Muscle layer of colon (tissue), 2 donors: ENCODE data around the gene NMNAT2.
"Not testable (repeated sequence)": the region's sequence is repeated elsewhere in the genome, so short reads cannot be mapped to it uniquely, and the experiment has no call there.

Source experiments
- H3K27ac ChIP-seq: one replicate; pipeline ENCODE4 v1.7.0; 2013; ENCODE audit warnings: low read depth, mild to moderate bottlenecking, low read length, moderate library complexity
- H3K27me3 ChIP-seq, 2 donors: one replicate each; pipeline ENCODE4 v1.7.0; 2013; ENCODE audit warnings: low read length in 2 of 2, mild to moderate bottlenecking in 2 of 2; ENCODE audit not compliant: insufficient read depth in 2 of 2, control insufficient read depth in 1 of 2
- H3K36me3 ChIP-seq: one replicate; pipeline ENCODE4 v1.7.0; 2013; ENCODE audit warnings: mild to moderate bottlenecking, low read length; ENCODE audit not compliant: insufficient read depth
- H3K4me1 ChIP-seq: one replicate; pipeline ENCODE4 v1.7.0; 2013; ENCODE audit warnings: mild to moderate bottlenecking, low read length; ENCODE audit not compliant: insufficient read depth
- H3K4me3 ChIP-seq, 2 donors: one replicate each; pipeline ENCODE4 v1.7.0; 2013; ENCODE audit warnings: low read length in 2 of 2, low read depth in 1 of 2, mild to moderate bottlenecking in 1 of 2, moderate library complexity in 1 of 2
- H3K9ac ChIP-seq: one replicate; pipeline ENCODE4 v1.7.0; 2013; ENCODE audit warnings: low read length
- H3K9me3 ChIP-seq: one replicate; pipeline ENCODE4 v1.7.0; 2013; ENCODE audit warnings: mild to moderate bottlenecking, low read length
- donor health status: abdominal sarcoma.
- donor health status: Adenocarcinoma of cecum.

The NMNAT2 gene

DNA sequence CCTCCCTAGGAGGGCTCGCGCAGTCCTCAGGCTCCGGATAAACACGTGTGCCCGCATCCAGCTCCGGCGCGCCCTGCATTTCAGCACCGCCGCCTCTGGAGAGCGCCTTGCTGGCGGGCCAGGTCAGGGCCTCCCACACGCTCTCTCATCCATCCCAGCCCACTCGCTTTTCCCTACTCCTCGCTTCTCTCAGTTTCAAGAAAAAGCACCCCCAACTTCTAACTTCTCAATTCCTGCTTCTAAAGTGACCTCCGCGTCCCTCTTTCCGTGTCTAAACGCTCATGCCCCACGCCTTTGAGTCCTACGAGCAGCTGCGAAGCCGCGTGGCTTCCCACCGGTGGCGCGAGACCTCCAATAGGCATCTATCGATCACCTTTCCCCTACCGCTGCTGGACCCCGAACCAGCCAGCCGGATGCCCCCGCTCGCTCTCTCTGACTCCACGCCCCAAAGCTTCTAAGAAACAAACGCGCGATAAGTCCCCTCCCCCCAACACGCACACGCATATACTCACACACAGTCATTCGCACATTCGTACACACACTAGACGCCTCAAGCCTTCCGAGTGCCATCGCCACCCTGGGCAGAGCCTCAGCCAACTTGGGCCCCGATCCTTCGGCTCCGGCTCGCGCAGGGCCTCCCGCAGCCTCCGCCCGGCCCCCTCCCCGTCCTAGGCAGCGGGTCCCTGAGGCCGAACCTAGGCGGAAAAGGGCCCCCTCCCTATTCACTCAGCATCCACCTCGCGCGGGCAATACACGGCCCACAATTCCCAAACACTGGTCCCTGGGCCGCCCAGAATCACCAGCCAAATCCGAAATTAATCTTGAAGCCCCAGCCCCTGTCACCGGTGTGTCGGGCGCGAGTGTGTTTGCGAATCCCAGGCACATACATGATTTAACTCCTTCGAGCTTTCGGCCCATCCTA is 1.1 kb downstream of the NMNAT2 start:
- peaks cover 16% of the 10 kb centered on the region for H3K4me1 ChIP-seq
- H3K27me3 ChIP-seq = peaks cover 16 to 22% of the 10 kb centered on the region in 2 donors
- no peaks in the 10 kb centered on the region for H3K9me3 ChIP-seq
- peak overlapping the region; percentile 24 to 84 for H3K4me3 ChIP-seq
- H3K27ac ChIP-seq = no peak overlapping the region
- no peak overlapping the region for H3K9ac ChIP-seq
- no peaks in the 10 kb centered on the region for H3K36me3 ChIP-seq

DNA sequence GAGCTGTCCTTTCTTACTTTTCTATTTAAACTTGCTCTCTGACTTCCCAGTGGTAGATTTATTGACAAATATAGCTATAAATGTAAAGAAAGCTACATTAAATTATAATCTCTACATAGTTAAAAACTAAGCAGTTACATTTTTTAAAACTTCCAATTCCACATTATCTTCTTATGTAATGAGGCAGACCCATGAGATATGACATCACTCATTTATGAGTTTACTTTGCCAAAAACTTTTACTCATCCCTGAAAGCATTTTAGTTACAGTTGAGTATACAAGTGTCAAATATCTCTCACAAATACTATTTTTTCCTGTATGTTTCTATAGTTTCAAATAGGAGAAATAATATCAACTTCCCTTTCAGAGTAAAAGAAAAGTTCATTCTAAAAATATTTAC is 3.8 kb downstream of the NMNAT2 start:
- Histone ChIP-seq H3K9me3 (no peaks in the 10 kb centered on the region), H3K36me3 (no peaks in the 10 kb centered on the region), H3K4me3 (no peak overlapping the region), H3K27me3 (peaks cover 5 to 17% of the 10 kb centered on the region in 2 donors), H3K4me1 (peaks cover 16% of the 10 kb centered on the region), H3K27ac (no peak overlapping the region), H3K9ac (no peak overlapping the region)

DNA sequence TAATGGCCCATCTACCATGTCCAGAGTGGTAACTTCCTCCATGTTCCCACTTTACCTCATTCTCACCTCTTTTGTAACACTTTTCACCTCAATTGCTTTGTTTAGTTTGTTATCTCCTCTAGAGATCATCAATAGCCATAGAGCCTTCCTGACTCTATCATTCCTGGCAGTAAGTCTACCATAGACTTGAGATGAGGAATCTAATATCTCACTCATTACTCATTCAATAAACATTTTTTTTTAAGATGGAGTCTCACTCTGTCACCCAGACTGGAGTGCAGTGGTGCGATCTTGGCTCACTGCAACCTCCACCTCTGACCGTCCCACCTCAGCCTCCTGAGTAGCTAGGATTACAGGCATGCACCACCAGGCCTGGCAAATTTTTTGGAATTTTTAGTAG is 7.1 kb downstream of the NMNAT2 start:
- no peaks in the 10 kb centered on the region for H3K27me3 ChIP-seq
- no peaks in the 10 kb centered on the region for H3K9me3 ChIP-seq
- no peak overlapping the region for H3K27ac ChIP-seq
- no peaks in the 10 kb centered on the region for H3K36me3 ChIP-seq
- no peak overlapping the region for H3K4me3 ChIP-seq
- H3K4me1 ChIP-seq = no peaks in the 10 kb centered on the region
- no peak overlapping the region for H3K9ac ChIP-seq

DNA sequence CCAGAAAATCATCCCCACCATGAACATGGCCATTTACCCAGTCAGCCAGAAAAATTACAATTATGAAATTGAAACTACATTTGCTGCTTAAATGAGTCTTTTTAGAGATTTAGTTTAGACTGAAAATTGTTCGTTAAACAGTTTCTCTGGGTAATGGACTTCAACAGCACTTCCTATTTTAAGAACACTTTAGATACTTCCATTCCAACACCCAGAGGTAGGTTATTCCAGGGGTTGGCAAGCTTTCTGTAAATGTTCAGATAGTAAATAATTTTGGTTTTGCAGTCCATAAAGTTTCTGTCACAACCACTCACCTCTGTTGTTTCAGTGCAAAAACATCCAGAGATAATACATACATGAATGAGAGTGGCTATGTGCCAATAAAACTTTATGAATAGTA is 10.2 kb downstream of the NMNAT2 start:
- H3K27me3 ChIP-seq = no peaks in the 10 kb centered on the region
- H3K27ac ChIP-seq = no peak overlapping the region
- H3K9ac ChIP-seq = no peak overlapping the region
- no peak overlapping the region for H3K4me3 ChIP-seq
- no peaks in the 10 kb centered on the region for H3K9me3 ChIP-seq
- no peaks in the 10 kb centered on the region for H3K36me3 ChIP-seq
- no peaks in the 10 kb centered on the region for H3K4me1 ChIP-seq

DNA sequence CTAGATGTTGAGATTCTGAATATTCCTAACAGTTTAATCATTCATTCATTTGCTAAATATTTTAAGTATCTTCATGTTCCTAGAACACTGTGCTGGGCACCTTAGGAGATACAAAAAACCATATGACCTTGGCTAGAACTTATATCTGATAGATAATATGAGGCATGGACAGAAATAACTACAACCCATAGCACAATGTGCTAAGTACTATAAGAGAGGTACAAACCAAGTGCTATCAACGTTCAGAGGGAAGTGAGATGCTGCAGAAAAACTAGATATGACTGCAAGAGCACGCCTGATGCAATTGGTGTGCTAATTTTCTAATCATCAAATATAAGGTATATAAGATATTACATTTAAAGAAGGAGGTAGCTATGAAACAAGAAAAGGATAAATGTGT is 10.7 kb downstream of the NMNAT2 start:
- no peaks in the 10 kb centered on the region for H3K27me3 ChIP-seq
- H3K36me3 ChIP-seq = no peaks in the 10 kb centered on the region
- H3K9ac ChIP-seq = no peak overlapping the region
- H3K4me1 ChIP-seq = no peaks in the 10 kb centered on the region
- no peak overlapping the region for H3K4me3 ChIP-seq
- no peaks in the 10 kb centered on the region for H3K9me3 ChIP-seq
- no peak overlapping the region for H3K27ac ChIP-seq

DNA sequence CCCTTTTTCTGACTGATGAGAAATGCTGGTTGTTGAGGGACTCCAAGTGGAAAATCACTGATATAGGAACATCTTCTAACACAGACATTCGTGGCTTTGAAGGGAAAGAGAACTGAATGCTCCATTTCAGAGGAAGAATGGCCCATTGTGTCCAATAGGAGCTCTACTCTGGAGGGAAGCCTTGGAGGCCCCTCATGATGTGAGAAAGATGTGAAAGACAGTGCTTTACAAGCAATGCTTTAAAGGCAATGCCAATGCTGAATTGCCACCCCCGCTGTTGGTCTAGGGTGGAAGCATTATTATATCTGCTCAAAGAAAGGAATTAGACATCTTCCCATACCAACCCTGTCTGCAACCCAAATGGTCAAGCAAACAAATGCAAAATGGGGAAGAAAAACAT is 13.7 kb downstream of the NMNAT2 start:
- no peak overlapping the region for H3K9ac ChIP-seq
- no peak overlapping the region for H3K27ac ChIP-seq
- H3K4me3 ChIP-seq = no peak overlapping the region
- no peaks in the 10 kb centered on the region for H3K36me3 ChIP-seq
- H3K4me1 ChIP-seq = no peaks in the 10 kb centered on the region
- no peaks in the 10 kb centered on the region for H3K27me3 ChIP-seq
- no peaks in the 10 kb centered on the region for H3K9me3 ChIP-seq

DNA sequence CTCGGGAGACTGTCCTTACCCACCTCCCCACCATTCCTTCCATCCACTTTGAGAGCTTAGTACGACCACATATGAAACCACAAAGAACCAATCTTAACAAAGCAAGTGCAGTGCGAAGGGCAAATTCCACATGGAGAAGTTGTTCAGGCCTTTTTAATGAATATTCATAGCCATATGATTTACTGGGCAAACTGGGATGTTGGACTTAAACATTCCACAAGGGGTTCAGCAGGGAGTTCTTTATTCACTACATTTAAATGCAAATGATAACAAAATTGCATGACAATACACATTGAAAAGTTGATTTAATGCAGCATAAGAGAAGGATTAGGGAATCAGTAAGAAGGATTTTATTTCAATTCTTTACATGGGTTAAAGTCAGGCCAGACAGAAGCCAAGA is 14.7 kb downstream of the NMNAT2 start:
- H3K4me1 ChIP-seq = no peaks in the 10 kb centered on the region
- no peak overlapping the region for H3K27ac ChIP-seq
- no peaks in the 10 kb centered on the region for H3K9me3 ChIP-seq
- H3K36me3 ChIP-seq = no peaks in the 10 kb centered on the region
- no peak overlapping the region for H3K9ac ChIP-seq
- no peak overlapping the region for H3K4me3 ChIP-seq
- no peaks in the 10 kb centered on the region for H3K27me3 ChIP-seq

DNA sequence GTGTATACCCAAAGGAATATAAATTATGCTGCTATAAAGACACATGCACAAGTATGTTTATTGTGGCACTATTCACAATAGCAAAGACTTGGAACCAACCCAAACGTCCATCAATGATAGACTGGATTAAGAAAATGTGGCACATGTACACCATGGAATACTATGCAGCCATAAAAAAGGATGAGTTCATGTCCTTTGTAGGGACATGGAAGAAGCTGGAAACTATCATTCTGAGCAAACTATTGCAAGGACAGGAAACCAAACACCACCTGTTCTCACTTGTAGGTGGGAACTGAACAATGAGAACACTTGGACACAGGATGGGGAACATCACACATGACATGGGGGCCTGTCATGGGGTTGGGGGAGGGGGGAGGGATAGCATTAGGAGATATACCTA is 16.6 kb downstream of the NMNAT2 start:
- not testable (repeated sequence) for H3K27ac ChIP-seq, H3K9ac ChIP-seq, H3K9me3 ChIP-seq, H3K27me3 ChIP-seq, H3K4me3 ChIP-seq, H3K4me1 ChIP-seq, H3K36me3 ChIP-seq

DNA sequence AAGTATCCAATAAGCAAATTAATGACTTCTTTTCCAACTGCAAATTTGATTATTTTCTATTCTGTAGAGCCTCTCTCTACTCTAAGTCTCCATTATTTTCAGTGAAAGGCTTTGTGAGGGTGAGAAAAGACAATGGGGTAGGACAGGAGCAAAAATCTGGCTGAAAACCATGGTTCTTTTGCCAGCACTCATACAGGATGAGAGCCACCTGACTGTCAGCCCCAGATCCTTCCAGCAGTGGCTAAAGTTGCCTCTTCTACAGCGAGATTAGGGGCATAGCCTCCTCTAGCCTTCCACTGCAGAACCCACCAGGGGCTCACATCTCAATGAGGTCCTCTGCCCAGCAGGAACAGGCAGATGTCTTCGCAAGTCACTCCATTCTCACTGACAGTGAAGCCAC is 23.7 kb downstream of the NMNAT2 start:
- H3K4me3 ChIP-seq = no peak overlapping the region
- no peaks in the 10 kb centered on the region for H3K27me3 ChIP-seq
- no peak overlapping the region for H3K9ac ChIP-seq
- no peaks in the 10 kb centered on the region for H3K4me1 ChIP-seq
- no peaks in the 10 kb centered on the region for H3K36me3 ChIP-seq
- H3K9me3 ChIP-seq = no peaks in the 10 kb centered on the region
- H3K27ac ChIP-seq = no peak overlapping the region

DNA sequence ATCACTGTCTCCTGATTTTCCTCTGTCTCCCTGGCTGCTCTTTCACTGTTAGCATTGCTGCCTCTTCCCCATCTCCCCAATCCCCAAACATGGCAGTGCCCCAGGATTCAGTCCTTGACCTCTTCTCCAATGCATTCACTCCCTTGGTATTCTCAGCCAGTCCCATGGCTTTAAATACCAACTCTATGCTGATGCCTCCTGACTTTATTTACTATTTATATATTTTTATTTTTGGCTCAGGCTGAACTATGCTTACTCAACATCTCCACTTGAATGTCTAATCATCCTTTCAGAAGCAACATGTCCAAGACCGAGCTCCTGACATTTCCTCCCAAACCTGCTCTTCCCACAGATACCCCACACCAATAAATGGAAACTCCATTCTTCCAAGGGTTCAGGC is 26.3 kb downstream of the NMNAT2 start:
- Histone ChIP-seq H3K4me3 (no peak overlapping the region), H3K4me1 (no peaks in the 10 kb centered on the region), H3K27me3 (no peaks in the 10 kb centered on the region), H3K9me3 (no peaks in the 10 kb centered on the region), H3K27ac (no peak overlapping the region), H3K9ac (no peak overlapping the region), H3K36me3 (no peaks in the 10 kb centered on the region)

DNA sequence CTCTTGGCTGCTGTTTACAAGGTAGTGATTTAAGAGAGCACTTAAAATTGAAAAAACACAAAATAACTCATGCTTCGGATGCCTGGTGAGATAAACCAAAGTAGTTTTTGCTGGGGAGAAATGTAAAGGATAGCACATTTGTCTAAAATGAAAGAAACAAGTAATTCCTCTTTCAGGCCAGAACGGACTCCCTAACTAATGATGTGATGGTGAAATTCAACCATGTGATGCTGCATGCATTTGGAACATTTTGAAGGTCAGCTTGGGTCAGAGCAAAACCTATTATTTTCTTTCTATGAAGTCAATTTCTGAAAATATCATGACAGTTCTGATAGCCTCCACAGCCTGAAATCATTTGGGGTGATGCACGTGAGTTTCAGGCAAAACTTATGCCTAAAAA is 27.6 kb downstream of the NMNAT2 start:
- no peak overlapping the region for H3K4me3 ChIP-seq
- H3K27ac ChIP-seq = no peak overlapping the region
- no peaks in the 10 kb centered on the region for H3K9me3 ChIP-seq
- H3K4me1 ChIP-seq = no peaks in the 10 kb centered on the region
- no peaks in the 10 kb centered on the region for H3K36me3 ChIP-seq
- H3K9ac ChIP-seq = no peak overlapping the region
- no peaks in the 10 kb centered on the region for H3K27me3 ChIP-seq

DNA sequence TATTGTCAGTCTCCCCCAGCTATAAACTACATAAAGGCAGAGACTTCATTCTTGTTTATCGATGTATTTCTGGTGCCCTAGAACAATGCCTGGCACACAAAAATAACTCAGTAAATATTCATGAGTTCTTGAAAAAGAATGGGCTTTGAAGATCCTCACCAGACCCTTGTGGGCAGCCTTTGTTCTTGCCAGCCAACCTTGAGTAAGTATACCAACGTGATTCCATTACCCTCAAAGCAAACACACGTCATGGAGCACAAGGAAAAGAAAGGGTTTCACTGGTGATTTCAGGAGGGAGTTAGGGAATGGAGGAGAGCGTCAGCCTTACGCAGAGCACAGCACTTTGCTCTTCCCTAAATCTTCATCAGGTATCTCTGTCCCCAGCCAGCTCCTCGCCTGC is 29.4 kb downstream of the NMNAT2 start:
- Histone ChIP-seq H3K9ac (no peak overlapping the region), H3K4me1 (no peaks in the 10 kb centered on the region), H3K27me3 (no peaks in the 10 kb centered on the region), H3K9me3 (no peaks in the 10 kb centered on the region), H3K36me3 (no peaks in the 10 kb centered on the region), H3K4me3 (no peak overlapping the region), H3K27ac (no peak overlapping the region)
